Measurements from ENCODE around the gene MRTFA. TPM values are rescaled to one million over a fixed set of nuclear protein-coding genes. Genes with fewer than 3 reads are reported as not detected.

The MRTFA gene
- total and polyA plus RNA-seq, 10 donors = 17.6 to 138 (median 83.9) TPM

GRCh38 chr22:40670058-40670457 is 33.5 kb upstream of the MRTFA start:
- Histone ChIP-seq H3K36me3 (no peaks in the 10 kb centered on the region), H3K27ac (no peak overlapping the region), H3K27me3 (replicated peaks in 1 of 7) (no peaks in the 10 kb centered on the region), H3K4me3 (no peak overlapping the region), H3K9me3 (no peaks in the 10 kb centered on the region), H3K4me1 (peaks cover 0 to 8% (median 0%) of the 10 kb centered on the region in 6 donors)
- intact Hi-C loops (cut with DNase I; ENCODE audit: low total_unique reads) = no loop called here
- no peak for TF ChIP-seq CTCF (IDR thresholded peaks at IDR 0.05 in 8 of 11, conservative IDR thresholded peaks at IDR 0.05 in 3 of 11)
- TF ChIP-seq POLR2A (IDR thresholded peaks at IDR 0.05) = no peak
- no peak for TF ChIP-seq POLR2AphosphoS5 (IDR thresholded peaks at IDR 0.05)
- no peak for DNase-seq
- 82 to 89% (median 88%) methylated on average over 2 of the region's 2 CpGs for WGBS, 5 donors

GRCh38 chr22:40668611-40669411 is 32.3 kb upstream of the MRTFA start:
- Histone ChIP-seq H3K4me3 (no peak overlapping the region), H3K4me1 (peaks cover 0 to 8% (median 0%) of the 10 kb centered on the region in 6 donors), H3K9me3 (no peaks in the 10 kb centered on the region), H3K27me3 (replicated peaks in 1 of 7) (no peaks in the 10 kb centered on the region), H3K36me3 (no peaks in the 10 kb centered on the region), H3K27ac (peak overlapping the region in 6 of 8 donors; percentile 22 to 53 (median 28))
- DNase-seq = no peak
- intact Hi-C loops (cut with DNase I; ENCODE audit: low total_unique reads) = no loop called here
- TF ChIP-seq CTCF (IDR thresholded peaks at IDR 0.05 in 8 of 11, conservative IDR thresholded peaks at IDR 0.05 in 3 of 11) (no peak), POLR2AphosphoS5 (IDR thresholded peaks at IDR 0.05) (no peak), POLR2A (IDR thresholded peaks at IDR 0.05) (no peak)
- 59 to 75% (median 67%) methylated on average over 11 of the region's 11 CpGs for WGBS, 5 donors

- Histone ChIP-seq H3K36me3 (no peaks in the 10 kb centered on the region), H3K27me3 (replicated peaks in 1 of 7) (no peaks in the 10 kb centered on the region), H3K4me3 (no peak overlapping the region), H3K9me3 (no peaks in the 10 kb centered on the region), H3K4me1 (peaks cover 0 to 10% (median 0%) of the 10 kb centered on the region in 6 donors), H3K27ac (peak overlapping the region in 5 of 8 donors; percentile 22 to 36 (median 23))
- DNase-seq = no peak
- WGBS, 5 donors = 72 to 84% (median 81%) methylated on average over 7 of the region's 7 CpGs
- intact Hi-C loops (cut with DNase I; ENCODE audit: low total_unique reads) = no loop called here
- TF ChIP-seq POLR2A (IDR thresholded peaks at IDR 0.05) (no peak), POLR2AphosphoS5 (IDR thresholded peaks at IDR 0.05) (no peak), CTCF (IDR thresholded peaks at IDR 0.05 in 8 of 11, conservative IDR thresholded peaks at IDR 0.05 in 3 of 11) (no peak)
These were observed 29.8 kb upstream of the MRTFA start for GRCh38 chr22:40666151-40666848.

- no peaks in the 10 kb centered on the region for H3K27me3 ChIP-seq (replicated peaks in 1 of 7)
- TF ChIP-seq CTCF (IDR thresholded peaks at IDR 0.05 in 8 of 11, conservative IDR thresholded peaks at IDR 0.05 in 3 of 11) (no peak), POLR2AphosphoS5 (IDR thresholded peaks at IDR 0.05) (no peak), POLR2A (IDR thresholded peaks at IDR 0.05) (no peak)
- intact Hi-C loops (cut with DNase I; ENCODE audit: low total_unique reads) = no loop called here
- no peak for DNase-seq
- H3K36me3 ChIP-seq = no peaks in the 10 kb centered on the region
- H3K9me3 ChIP-seq = no peaks in the 10 kb centered on the region
- peak overlapping the region in 1 of 8 donors; percentile 22 for H3K27ac ChIP-seq
- WGBS, 5 donors = 73 to 93% (median 84%) methylated on average over 4 of the region's 4 CpGs
- H3K4me3 ChIP-seq = no peak overlapping the region
- peaks cover 0 to 19% (median 3%) of the 10 kb centered on the region in 6 donors for H3K4me1 ChIP-seq
These were observed 28.8 kb upstream of the MRTFA start for GRCh38 chr22:40665312-40665711.
